ENCODE measurements around the gene ATP8B2.
"Not testable (repeated sequence)": the region's sequence is repeated elsewhere in the genome, so short reads cannot be mapped to it uniquely, and the experiment has no call there.

Gene ATP8B2

DNA sequence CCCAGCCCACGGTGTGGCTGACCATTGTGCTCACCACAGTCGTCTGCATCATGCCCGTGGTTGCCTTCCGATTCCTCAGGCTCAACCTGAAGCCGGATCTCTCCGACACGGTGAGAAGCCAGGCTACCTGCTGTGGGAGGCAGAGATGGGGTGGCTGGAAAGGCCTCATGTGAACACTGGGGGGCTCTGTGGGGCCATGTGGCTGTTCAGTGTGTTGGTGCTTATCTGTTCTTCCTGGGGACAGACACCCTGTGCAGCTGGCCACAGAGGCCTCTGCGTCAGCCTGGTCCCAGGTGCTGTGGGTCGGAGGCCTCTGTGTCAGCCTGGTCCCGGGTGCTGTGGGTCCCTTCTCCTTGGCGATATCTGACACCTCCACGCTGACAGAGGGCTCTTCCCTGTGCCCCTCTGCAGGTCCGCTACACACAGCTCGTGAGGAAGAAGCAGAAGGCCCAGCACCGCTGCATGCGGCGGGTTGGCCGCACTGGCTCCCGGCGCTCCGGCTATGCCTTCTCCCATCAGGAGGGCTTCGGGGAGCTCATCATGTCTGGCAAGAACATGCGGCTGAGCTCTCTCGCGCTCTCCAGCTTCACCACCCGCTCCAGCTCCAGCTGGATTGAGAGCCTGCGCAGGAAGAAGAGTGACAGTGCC is 23.2 kb downstream of the ATP8B2 start:
- DNase-seq: no peak

DNA sequence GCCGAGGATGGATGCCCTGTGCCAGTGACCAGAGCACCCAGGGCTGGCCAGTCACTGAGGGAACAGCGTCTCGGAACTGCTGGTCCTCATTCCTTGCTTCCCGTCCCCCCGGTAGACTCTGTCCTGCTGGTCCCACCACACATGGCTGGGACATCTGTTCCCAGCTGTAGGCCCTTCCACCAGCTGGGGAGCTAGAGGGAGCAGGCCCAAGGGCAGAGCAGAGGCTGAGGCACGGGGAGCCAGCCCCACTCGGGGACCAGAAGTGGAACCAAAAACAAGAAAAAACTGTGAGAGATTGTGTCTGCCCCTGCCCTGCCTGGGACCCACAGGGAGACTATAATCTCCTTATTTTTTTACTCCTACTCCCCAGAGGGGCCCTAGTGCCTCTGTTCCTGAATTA is 23.8 kb downstream of the ATP8B2 start:
- no peak for DNase-seq

DNA sequence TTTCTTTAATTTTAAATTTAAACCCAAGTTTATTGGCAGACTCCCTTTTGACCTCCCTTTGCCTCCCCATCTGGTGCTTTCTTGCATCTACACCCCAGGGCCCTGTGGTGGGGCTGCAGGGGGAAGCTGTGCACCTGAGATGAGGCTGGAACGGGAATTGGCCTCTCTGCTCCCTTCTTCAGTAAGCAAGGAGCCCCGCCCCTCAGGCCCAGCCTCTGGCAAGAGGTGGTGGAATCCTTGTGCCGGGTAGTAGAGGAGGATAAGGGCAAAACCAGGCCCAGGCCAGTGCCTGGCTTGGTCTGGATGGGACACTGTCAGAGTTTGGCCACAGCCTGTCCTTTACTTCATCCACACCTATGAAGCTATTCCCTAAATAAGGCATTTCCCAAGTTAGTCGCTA is 25.1 kb downstream of the ATP8B2 start:
- no peak for DNase-seq

DNA sequence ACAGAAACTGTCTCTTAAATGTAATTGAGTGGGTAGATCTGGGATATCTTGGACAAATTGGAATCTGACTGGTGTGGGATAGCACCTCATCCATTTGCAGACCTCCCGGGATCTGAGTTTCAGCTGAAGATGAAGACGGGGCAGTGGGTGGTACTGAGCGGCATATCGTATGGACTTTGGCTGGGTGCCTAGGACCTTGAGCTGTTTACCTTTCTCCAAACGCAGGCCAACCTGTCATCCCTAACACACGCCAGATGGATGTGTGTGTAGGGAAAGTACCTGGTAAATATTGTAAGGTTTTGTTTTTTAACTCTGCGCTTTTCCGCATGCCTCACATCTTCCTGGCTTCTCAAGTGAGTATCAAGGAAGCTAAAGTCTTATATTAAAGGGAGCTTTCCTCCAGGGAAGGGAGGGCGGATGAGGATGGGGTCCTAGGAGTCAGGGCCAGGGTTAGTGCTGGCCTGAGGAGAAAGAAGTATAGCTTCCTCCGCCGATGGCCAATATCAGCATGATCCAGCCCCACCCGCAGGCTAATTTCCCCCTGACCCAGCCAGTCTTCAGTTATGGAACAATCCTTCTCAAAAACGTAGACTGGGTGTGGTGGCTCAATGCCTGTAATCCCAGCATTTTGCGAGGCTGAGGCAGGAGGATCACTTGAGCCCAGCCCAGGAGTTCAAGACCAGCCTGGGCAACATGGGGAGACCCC is 26.2 kb downstream of the ATP8B2 start:
- no peak for DNase-seq

DNA sequence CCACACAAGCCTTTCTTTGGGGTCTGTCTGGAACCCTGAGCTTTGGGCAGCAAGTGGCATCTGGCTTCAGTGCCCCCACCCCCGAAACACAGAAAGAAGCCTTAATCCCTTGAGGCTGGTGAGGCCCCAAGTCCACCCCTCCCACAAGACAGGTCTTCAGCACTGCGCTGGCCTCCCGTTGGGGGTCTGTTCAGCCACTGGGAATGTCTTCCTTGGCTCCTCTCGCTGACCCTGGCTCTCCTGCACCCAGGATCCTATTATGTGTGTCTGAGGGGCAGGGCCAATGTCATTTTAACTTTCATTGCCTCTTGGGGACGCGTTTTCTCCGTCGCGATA is 26.9 kb downstream of the ATP8B2 start:
- no peak for DNase-seq

DNA sequence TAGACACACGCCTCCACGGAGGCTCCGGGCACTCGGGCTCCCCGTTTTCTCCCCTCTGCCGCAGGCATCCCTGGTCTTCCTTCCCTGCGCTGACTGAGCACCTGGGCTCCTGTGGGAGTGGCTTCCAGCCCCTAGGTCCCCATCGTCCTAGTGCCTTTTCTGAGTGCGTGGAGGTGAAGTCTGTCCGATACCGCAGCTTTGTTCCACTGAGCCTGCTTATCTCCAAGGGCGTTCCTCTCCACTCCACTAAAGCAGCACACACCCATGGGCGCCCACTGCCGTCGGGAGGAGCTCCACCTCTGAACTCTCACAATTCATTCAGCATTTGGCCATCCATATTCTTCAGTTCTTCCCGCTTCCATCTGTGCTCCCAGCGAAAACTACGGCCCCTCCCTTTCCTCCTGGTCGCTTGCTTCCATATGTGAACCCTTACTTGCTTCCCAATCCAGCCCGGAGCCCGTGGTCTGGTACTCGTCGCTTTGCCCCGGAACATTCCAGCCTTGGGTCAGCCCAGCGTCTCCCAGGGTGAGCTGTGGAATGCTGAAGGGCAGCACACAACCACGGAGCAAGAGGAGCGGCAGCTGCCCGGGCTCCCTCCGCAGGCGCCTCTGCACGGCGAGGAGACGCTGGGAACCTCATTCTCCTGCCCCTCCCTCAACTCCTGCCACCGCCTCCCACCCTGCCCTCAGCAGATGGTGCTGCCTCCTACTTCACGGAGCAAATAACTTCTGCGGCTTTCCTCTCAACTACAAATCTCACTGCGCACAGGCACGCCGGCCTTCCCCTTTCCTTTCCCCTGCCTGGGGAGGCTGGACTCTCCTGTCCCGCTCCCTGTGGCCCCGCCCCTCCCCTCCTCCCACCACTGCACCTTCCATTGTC is 27.5 kb downstream of the ATP8B2 start:
- DNase-seq: peak; percentile 36 to 55

DNA sequence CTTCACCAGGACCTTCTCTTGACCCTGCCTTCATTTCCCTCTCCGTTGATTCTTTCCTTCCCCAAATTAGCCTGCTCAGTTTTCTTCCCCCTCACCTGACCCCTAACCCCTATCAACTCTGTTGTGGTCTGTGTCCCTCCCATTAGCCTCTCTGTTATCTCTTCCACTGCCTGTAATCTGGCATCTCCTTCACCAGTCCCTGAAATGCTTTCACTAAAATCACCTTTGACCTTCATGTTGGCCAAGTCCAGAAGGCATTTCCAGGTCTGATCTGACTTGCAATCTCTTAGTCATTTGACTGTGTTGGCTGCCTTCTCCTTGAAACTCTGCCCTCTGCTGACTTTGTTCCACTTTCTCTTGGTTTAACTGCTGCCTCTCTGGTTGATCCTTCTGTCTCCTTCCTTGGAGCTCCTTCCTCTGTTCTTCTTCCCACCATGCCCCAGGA is 28.2 kb downstream of the ATP8B2 start:
- peak; percentile 30 to 47 for DNase-seq

DNA sequence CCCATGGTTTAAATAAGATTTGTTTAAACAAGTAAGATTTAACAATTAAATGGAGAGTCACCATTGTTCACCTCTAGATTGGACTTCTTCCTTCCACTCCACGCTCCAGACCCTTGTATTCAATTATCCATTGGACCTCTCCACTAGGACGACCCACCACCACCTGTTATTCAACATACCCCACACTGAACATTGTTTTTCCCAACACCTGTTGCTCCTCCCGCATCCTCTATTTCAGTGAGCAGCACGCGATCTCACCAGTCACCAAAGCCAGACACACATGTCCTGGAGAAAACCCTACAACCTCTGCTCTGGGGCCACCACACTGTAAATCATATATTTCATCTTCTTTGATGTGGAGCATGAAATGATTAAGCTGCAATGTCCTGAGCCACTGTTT is 28.6 kb downstream of the ATP8B2 start:
- DNase-seq: no peak

DNA sequence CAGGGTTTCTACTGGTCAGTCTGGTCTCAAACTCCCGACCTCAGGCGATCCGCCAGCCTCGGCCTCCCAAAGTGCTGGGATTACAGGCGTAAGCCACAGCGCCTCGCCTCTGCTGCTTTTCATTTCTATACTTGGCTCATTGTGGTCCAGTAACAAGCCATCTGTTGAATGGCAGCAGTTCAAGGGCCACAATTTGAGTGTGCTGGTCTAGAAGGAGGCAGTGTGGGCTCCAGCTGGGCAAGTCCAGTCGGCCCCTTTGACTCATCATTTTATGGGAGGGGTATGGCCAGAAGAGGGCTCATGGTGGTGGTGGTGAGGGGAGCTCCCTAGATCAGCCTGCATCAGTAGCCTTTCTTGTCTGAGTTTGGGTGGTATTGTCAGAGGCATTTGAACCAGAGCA is 33.2 kb downstream of the ATP8B2 start:
- no peak for DNase-seq

DNA sequence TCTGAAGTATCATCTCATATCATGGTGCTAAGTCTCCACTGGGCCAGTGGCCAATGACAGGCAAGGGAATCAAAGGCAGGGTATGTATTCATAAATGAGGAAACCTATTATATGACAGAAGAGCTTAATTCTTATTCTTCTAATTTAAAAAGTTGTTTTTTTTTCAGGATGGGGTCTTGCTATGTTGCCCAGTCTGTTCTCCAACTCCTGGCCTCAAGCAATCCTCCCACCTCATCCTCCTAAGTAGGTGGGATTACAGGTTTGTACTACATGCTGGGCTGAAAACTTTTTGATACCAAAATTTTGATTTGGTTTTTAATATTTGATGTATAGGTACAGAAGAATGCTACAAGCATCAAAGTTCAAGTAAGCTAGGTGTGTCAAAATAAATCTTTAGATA is 35.0 kb downstream of the ATP8B2 start:
- DNase-seq: no peak

DNA sequence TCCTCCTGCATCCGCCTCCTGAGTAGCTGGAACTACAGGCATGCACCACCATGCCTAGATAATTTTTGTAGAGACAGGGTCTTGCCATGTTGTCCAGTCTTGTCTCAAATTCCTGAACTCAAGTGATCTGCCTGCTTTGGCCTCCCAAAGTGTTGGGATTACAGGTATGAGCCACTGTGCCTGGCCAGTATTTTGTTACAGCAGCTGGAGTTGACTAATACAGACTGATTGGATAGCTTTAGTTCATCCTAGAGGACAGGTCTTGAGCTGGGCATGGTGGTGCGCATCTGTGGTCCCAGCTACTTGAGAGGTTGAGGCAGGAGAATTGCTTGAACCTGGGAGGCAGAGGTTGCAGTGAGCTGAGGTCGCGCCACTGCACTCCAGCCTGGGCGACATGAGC is 35.6 kb downstream of the ATP8B2 start:
- DNase-seq: not testable (repeated sequence)

DNA sequence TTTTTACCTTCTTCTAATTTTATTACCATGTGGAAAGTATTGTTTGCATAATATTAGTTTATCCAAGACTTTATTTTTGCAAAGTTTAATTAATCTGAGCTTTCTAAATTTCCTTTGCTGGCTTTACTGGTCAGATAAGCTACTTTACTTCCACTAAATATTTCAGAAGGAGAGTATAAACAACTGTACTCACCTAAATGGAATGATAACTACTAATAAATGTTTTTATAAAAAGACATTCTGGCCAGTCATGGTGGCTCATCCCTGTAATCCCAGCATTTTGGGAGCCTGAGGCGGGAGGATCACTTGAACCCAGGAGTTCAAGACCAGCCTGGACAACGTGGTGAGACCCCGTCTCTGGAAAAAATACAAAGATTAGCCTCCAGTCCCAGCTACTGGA is 36.0 kb downstream of the ATP8B2 start:
- no peak for DNase-seq

DNA sequence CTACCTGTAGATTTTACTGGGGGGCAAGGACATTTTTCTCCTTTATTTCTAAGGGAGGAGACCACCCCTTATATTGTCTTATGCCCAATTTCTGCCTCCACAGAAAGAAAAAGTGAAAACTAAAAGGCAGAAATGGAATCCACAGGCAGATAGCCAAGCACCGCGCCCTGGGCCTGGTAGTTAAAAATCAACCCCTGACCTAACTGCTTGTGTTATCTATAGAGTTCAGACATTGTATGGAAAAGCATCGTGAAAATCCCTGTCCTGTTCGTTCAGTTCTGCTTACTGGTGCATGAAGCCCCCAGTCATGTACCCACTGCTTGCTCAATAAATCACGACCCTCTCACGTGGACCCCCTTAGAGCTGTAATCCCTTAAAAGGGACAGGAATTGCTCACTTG is 46.1 kb downstream of the ATP8B2 start:
- DNase-seq: no peak

DNA sequence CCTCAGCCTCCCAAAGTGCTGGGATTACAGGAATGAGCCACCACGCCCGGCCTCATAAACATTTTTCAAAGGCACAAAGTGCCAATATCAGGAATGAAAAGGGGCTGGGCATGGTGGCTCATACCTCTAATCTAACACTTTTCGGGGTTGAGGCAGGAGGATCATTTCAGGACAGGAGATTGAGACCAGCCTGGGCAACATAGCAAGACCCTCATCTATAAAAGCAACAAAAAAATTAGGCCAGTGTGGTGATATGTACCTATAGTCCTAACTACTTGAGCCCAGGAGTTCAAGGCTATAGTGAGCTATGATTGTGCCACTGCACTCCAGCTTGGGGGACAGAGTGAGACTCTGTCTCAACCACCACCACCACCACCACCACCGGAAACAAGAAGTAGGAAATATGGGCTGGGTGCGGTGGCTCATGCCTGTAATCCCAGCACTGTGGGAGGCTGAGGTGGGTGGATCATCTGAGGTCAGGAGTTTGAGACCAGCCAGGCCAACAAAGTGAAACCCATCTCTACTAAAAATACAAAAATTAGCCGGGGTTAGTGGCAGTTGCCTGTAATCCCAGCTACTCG is 48.5 kb downstream of the ATP8B2 start:
- DNase-seq: not testable (repeated sequence)

DNA sequence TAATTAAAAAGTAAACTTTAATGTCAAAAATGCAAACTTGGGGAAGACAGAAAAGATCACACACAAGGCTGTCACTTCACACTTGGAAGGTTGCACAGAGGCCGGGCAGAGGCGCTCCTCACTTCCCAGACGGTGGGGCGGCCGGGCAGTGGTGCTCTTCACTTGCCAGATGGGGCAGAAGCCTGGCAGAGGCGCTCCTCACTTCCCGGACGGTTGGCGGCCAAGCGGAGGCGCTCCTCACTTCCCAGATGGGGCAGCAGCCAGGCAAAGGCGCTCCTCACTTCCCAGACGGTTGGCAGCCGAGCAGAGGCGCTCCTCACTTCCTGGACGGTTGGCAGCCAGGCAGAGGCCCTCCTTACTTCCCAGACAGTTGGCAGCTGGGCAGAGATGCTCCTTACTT is 54.0 kb downstream of the ATP8B2 start:
- no peak for DNase-seq

DNA sequence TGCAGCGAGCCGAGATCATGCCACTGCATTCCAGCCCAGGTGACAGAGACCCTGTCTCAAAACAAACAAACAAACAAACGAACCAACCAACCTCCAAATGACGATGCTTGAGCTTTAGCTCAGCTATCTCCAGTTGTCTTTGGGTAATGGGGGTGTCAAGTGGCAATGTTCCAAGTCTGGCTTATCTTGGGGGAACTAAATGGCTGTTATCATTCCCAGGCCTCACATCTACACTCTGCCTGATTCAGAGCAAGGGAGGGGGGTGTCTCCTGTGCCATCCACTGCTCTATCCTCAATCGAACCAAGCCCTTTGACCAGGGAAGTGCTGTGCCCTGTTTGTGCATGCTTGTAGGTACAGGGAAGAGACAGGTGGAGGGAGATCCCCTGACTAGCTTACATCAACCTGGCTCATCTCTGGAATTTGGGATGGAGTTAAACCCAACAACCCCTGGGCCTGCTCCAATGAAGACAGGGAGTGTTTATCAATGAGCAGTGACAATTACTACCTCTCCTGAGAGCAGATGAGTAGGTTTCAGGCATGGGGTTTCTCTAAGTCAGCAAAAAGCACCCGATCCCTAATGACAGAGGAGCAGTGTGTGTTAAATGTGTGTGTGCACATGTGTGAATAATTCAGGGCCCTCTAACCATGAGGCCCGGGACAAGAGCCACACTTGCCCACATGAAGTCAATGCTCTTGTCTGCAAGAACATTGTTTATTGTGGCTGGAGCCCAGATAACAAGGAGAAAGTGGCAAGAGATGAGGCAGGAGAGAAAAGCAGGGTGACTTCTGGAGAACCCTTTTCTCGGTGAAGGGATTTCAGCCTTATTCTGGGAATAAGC is 59.5 kb downstream of the ATP8B2 start:
- DNase-seq: no peak

DNA sequence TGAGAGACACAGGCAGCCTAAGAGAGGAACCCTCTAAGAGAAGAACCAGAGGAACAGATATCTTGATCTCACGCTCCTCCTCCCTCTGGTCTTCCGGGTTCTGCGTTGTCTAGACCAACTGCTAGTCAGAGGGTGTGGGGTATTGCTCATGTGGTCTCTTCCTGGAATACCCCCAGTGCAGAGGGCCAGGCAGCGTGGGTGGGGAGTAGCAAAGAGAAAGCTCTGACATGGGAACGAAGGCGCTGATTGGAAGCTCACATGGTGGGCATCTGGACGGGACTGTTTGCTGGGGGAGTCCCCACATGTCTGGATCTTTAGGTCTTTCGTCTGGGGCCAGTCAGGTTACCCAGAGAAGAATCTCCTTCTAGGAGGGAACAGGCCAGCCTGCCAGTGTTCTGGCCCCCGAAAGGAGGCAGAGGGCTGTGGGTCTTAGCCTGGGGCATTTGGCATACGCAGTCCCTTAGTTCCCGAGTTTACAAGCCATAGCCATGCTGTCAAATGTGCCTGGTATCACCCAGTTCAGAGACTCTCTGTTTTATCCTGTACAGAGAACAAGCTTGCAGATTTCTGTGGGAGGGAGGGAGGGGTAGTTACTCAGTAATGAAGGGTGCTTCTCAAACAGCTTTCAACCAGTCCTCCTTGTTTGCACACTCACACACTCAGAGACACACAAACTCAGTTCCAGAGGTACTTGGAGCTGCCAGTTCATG is 61.5 kb downstream of the ATP8B2 start:
- peak; percentile 75 to 80 for DNase-seq

DNA sequence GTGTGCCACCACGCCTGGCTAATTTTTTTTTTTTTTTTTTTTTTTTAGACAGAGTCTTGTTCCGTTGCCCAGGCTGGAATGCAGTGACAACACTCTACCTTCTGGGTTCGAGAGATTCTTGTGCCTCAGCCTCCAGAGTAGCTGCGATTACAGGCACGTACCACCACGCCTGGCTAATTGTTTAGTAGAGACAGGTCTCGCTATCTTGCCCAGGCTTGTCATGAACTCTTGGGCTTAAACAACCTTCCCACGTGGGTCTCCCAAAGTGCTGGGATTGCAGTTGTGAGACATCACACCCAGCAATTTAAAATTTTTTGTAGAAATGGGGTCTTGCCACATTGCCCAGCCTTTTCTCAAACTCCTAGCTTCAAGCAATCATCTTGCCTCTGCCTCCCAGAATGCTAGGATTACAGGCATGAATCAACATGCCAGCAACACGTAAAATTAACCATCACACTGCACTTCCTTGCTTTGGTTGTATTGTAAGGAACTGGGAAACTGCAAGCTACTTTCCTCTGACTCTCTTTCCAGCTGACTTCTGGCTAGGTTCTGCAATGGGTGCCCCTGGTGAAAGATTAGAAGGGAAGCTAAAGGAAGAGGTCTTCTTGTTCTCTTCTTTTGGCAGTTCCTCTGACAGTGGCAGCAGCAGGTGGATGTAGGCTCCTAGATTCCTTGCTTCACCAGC is 65.9 kb downstream of the ATP8B2 start:
- DNase-seq: no peak

DNA sequence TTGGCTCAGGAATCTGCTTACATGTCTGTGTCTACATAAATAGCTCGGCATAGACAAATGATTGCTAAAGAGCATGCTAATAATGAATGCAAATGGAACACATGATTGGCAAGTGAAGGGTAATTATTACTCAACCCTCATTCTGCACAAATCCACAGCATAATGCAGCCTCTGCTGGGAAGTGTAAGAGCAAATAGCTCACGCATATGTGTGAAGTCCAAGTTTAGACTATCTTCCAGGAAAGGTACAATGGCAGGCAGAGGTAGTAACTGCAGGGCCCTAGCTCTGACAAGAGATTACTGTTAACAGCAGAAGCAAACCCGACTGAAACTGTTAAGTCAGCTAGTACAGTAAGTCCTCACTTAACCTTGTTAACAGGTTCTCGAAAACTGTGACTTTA is 72.8 kb downstream of the ATP8B2 start:
- DNase-seq: no peak

DNA sequence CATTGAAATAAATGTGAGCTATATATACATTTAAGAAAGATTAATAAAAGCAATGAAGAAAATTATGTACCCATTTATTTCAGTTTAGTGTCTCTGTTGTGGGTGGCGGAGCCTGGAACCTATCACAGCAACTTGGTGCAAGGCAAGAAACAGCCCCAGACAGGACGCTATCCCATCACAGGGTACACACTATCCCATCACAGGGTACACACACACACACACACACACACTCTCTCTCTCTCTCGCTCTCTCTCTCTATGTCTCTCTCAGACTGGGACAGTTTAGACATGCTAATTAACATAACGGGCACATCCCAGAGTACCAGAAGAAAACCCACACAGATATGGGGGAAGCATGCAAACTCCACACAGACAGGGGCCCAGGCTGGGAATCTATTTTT is 73.4 kb downstream of the ATP8B2 start:
- DNase-seq: no peak

DNA sequence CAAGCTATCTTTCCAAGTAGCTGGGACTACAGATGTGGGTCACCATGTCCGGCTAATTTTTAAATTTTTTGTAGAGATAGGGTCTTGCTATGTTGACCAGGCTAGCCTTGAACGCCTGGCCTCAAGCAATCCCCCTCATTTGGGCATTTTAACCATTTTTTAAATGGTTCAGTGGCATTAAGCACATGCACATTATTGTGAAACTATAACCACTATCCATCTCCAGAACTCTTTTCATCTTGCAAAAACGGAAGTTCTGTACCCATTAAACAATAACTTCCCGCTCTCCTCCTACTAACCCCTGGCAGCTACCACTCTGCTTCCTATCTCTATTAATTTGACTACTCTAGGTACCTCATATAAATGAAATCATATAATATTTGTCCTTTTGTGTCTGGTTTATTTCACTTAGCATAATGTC is 75.1 kb downstream of the ATP8B2 start:
- DNase-seq: no peak

All from CD4-positive, alpha-beta T cell treated with Interleukin-4 for 1 hour (primary cell).